ENCODE results near the gene PPP1R12B.

- no peak for TF ChIP-seq CTCF (IDR thresholded peaks at IDR 0.05)
- no peak for TF ChIP-seq EP300 (IDR thresholded peaks at IDR 0.05)
- no peak for TF ChIP-seq POLR2A (IDR thresholded peaks at IDR 0.05)
Observed at GRCh38 chr1:202329891-202330290, 18.6 kb upstream of the PPP1R12B start.

All from gastroesophageal sphincter (tissue), 3 donors.